ENCODE results near the gene S100PBP. TPM values are rescaled to one million over a fixed set of nuclear protein-coding genes. Genes with fewer than 3 reads are reported as not detected.

The S100PBP gene
- total RNA-seq, 1 experiment from 2014 or later: 21.3 TPM

GRCh38 chr1:32877211-32878110, 60.0 kb downstream of the S100PBP start:
- DNase-seq (ENCODE audit: low read depth): no peak
- in situ Hi-C loops (cut with HindIII; ENCODE audit: low pct_unique_long_range_greater_than_20kb, low sequenced_read_pairs): no loop called here

GRCh38 chr1:32878183-32878582, 60.7 kb downstream of the S100PBP start:
- DNase-seq (ENCODE audit: low read depth): no peak
- in situ Hi-C loops (cut with HindIII; ENCODE audit: low pct_unique_long_range_greater_than_20kb, low sequenced_read_pairs): no loop called here

DNA sequence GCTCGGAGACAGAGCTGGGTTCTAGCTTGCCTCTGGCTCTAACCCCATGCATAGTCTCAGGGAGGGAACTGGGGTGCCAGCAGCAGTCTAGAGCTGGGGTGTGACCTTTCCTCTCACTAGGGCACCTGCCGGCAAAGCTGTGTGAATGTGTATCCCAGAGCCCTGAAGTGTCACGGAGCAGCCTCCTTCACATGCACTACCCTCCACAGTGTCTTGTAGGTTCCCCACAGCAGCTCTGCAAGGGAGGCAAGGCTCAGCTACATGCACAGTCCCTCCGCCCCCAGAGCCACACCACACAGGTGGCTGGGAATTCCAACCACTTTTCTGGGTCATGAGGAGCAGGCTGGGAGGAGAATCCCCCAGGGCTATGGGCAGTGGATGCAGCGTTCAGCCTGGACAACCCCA, 61.2 kb downstream of the S100PBP start:
- in situ Hi-C loops (cut with HindIII; ENCODE audit: low pct_unique_long_range_greater_than_20kb, low sequenced_read_pairs): no loop called here
- no peak for DNase-seq (ENCODE audit: low read depth)

DNA sequence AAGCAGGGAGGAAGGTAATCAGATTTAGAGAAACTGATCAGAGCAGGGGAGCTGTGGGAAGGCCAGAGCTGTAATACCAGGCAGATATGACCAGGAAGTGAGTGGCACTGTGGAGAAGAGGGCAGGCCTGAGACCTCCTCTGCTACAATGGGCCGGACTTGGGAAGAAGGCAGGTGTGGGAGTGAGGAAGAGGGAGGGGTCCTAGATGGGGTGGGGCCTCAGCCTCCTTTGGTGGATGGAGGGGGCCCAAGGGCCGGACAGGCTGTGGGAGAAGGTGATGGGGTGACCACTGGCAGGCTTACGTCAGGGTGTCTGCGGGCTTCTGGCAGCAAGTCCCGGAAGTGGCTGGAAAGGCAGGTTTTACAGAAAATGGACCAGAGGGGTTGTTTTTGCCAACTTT, 63.8 kb downstream of the S100PBP start:
- DNase-seq (ENCODE audit: low read depth): no peak
- in situ Hi-C loops (cut with HindIII; ENCODE audit: low pct_unique_long_range_greater_than_20kb, low sequenced_read_pairs): no loop called here

GRCh38 chr1:32881871-32882850, 64.7 kb downstream of the S100PBP start:
- DNase-seq (ENCODE audit: low read depth): no peak
- in situ Hi-C loops (cut with HindIII; ENCODE audit: low pct_unique_long_range_greater_than_20kb, low sequenced_read_pairs): no loop called here

- no peak for DNase-seq (ENCODE audit: low read depth)
- in situ Hi-C loops (cut with HindIII; ENCODE audit: low pct_unique_long_range_greater_than_20kb, low sequenced_read_pairs): no loop called here
These were observed 66.0 kb downstream of the S100PBP start for GRCh38 chr1:32883338-32884031.

DNA sequence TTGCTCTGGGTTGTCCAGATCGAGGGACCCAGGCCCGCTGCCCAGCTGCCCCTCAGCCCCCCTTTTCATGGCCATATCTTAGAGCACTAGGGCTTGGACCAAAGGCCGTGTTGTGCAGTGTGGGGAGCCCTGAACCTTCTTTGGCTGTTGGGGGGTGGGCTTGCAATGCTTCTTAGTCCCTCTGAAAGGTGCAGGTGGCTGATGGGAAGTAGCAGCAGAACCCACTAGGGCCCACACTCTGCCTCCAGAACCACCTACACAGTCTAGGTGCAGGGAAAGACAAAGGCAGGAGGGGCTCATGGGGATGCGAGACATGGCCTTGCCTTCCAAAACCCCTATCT, 66.5 kb downstream of the S100PBP start:
- no peak for DNase-seq (ENCODE audit: low read depth)
- in situ Hi-C loops (cut with HindIII; ENCODE audit: low pct_unique_long_range_greater_than_20kb, low sequenced_read_pairs): no loop called here

- DNase-seq (ENCODE audit: low read depth): no peak
- in situ Hi-C loops (cut with HindIII; ENCODE audit: low pct_unique_long_range_greater_than_20kb, low sequenced_read_pairs): no loop called here
These were observed 67.3 kb downstream of the S100PBP start for GRCh38 chr1:32884726-32885125.

- in situ Hi-C loops (cut with HindIII; ENCODE audit: low pct_unique_long_range_greater_than_20kb, low sequenced_read_pairs): no loop called here
- DNase-seq (ENCODE audit: low read depth): no peak
These were observed 68.2 kb downstream of the S100PBP start for GRCh38 chr1:32885676-32886003.

- DNase-seq (ENCODE audit: low read depth): peak; percentile 62
- in situ Hi-C loops (cut with HindIII; ENCODE audit: low pct_unique_long_range_greater_than_20kb, low sequenced_read_pairs): no loop called here
These were observed 68.8 kb downstream of the S100PBP start, which contains the start of gene HPCA for GRCh38 chr1:32886004-32886827. HPCA (plus strand) TSS chr1:32886491; CDS start chr1:32888899, 2,408 bp downstream.

DNA sequence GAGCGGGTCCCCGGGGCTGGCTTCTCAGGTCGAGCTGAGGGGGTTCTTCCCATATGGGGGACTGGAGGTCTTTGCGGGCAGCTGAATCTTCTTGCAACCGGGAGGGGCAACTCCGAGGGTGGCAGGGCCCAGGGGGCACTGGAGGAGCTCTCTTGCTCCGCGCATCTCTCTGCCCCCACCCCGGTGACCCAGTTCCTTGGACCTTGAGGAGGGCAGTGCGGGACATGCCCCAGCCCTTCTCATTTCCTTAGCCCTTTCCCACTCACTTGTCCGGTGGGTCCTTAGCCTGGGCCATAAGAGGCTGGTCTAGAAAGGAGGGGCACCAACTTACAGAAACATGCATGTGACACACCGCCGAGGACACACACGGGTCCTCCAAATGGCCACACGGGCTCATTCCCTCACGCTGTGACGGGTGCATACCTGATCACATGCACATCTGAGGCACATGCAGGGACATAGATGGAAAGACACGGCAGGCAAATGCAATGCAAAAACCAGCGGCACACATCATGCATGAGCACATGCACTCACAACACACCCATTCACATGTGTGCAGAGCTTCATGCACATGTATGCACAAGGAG, 69.5 kb downstream of the S100PBP start:
- in situ Hi-C loops (cut with HindIII; ENCODE audit: low pct_unique_long_range_greater_than_20kb, low sequenced_read_pairs): no loop called here
- no peak for DNase-seq (ENCODE audit: low read depth)

- DNase-seq (ENCODE audit: low read depth): no peak
- in situ Hi-C loops (cut with HindIII; ENCODE audit: low pct_unique_long_range_greater_than_20kb, low sequenced_read_pairs): no loop called here
These were observed 70.2 kb downstream of the S100PBP start for GRCh38 chr1:32887623-32888022.

- in situ Hi-C loops (cut with HindIII; ENCODE audit: low pct_unique_long_range_greater_than_20kb, low sequenced_read_pairs): no loop called here
These were observed 70.7 kb downstream of the S100PBP start for GRCh38 chr1:32888134-32888533.

DNA sequence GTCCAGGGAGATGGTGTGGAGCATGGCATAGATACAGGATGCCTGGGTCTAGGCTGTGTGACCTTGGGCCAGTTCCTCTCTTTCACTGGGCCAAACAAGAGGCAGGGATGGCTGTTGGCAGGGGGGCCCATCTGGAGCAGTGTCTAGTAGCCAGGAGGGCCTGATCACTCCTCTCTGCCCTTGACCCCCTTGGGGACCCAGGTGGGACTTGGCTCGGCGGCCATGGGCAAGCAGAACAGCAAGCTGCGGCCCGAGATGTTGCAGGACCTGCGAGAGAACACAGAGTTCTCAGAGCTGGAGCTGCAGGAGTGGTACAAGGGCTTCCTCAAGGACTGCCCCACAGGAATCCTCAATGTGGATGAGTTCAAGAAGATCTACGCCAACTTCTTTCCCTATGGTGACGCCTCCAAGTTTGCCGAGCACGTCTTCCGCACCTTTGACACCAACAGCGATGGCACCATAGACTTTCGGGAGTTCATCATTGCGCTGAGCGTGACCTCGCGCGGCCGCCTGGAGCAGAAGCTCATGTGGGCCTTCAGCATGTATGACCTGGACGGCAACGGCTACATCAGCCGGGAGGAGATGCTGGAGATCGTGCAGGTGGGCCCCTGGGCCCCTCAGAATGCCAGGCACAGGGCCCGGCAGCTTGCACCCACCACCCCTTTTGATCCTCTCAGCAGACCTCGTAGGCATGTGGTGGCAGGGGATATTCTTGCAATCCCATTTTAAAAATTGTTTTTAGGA, 71.4 kb downstream of the S100PBP start:
- in situ Hi-C loops (cut with HindIII; ENCODE audit: low pct_unique_long_range_greater_than_20kb, low sequenced_read_pairs): no loop called here
- no peak for DNase-seq (ENCODE audit: low read depth)

More at GRCh38 chr1:32888134-32888533, 70.7 kb downstream of the S100PBP start:
- no peak for DNase-seq (ENCODE audit: low read depth)

GRCh38 chr1:32889731-32890278, 72.4 kb downstream of the S100PBP start:
- in situ Hi-C loops (cut with HindIII; ENCODE audit: low pct_unique_long_range_greater_than_20kb, low sequenced_read_pairs): no loop called here
- DNase-seq (ENCODE audit: low read depth): no peak

DNA sequence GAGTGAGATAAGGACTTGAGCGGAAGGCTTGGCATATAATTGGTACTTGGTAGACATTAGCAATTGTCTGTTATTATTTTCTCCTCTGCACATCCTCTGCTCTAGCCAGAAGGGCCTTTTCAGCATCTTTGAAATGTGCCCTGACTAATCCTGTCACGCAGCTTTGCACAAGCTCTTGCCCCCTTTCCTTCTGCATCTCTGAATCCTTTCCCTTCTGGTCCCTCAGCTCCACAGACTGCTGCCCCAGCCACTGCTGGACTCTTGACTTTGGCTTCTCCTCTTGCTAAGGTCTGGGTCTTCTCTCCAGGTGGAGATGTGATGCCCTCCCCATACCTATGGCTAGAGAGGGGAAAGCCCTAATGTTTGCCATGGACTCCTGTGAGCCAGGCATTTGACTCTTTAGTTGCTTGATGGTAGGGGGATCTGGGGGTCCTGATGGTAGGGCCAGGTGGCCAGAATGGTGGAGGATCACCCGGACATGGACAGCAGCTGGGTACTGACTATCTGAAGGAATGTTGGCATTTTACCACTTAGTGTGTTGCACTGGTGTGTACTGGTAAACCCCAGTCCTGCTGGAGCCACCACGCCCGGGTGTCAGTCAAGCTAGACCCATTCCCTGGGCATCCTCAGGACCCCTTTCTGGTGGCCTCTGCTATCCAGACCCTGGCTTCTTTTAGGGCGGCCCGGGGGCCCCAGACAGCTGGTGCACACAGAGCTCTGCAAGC, 73.2 kb downstream of the S100PBP start:
- in situ Hi-C loops (cut with HindIII; ENCODE audit: low pct_unique_long_range_greater_than_20kb, low sequenced_read_pairs): no loop called here
- DNase-seq (ENCODE audit: low read depth): no peak

Measured in Caki2 (cell line).